Endothelial cell of umbilical vein (primary cell): ENCODE data around the gene TIMM8B. TPM values are rescaled to one million over a fixed set of nuclear protein-coding genes. Genes with fewer than 3 reads are reported as not detected.

Source experiments
- BruUV-seq: library from RNA; stranded (reverse); fragments of 400-500 nt; replicated peaks from 2 replicates; lab custom pipeline; 2021; lab: Mats Ljungman, UMichigan
- CTCF ChIA-PET: fragments of 300-600, 350-600 bp; sonication (Branson Sonifier 250); formaldehyde crosslinking; loops from one replicate; lab custom pipeline; 2021; ENCODE audit warnings: antibody characterized with exemption, inconsistent platforms; lab: Charles Lee
- POLR2A ChIA-PET: fragments of 300-600, 350-600 bp; sonication (Branson Sonifier 250); formaldehyde crosslinking; loops from one replicate; lab custom pipeline; 2021; ENCODE audit warnings: antibody characterized with exemption, inconsistent platforms; lab: Charles Lee
- DNase-seq: peaks from one replicate; pipeline ENCODE4 v3.0.0-alpha.2; 2011; ENCODE audit warnings: low read depth, low spot score
- FAIRE-seq: peaks from 2 replicates; lab custom pipeline; 2011; peaks lifted over from hg19 to GRCh38; lab: Jason Lieb, UNC
- H2AFZ ChIP-seq: 2 replicates; pipeline ENCODE4 v1.6.0; 2012; ENCODE audit warnings: low read depth, low read length, control low read depth, inconsistent platforms
- H3K27ac ChIP-seq: 2 replicates; pipeline ENCODE4 v1.5.1; 2011; ENCODE audit warnings: low read depth, mild to moderate bottlenecking, control low read depth, low read length, moderate library complexity; ENCODE audit not compliant: insufficient read depth
- H3K27me3 ChIP-seq, 2 experiments: 2 replicates each; pipeline versions ENCODE4 v1.6.0 to v1.6.1; 2011; ENCODE audit warnings: low read length in 2 of 2, mixed read lengths in 1 of 2; ENCODE audit not compliant: control insufficient read depth in 2 of 2, insufficient read depth in 2 of 2
- H3K36me3 ChIP-seq, 2 experiments: 2 replicates in 1 of 2; 3 replicates in 1 of 2; pipeline ENCODE4 v1.5.1; 2011; ENCODE audit warnings: low read length in 2 of 2, mild to moderate bottlenecking in 1 of 2, moderate library complexity in 1 of 2; ENCODE audit not compliant: control insufficient read depth in 2 of 2, insufficient read depth in 2 of 2; ENCODE audit errors: extremely low read depth in 1 of 2
- H3K4me1 ChIP-seq: 3 replicates; pipeline ENCODE4 v1.5.1; 2011; ENCODE audit warnings: mild to moderate bottlenecking, low read length; ENCODE audit not compliant: control insufficient read depth, insufficient read depth; ENCODE audit errors: extremely low read depth
- H3K4me2 ChIP-seq: 2 replicates; pipeline ENCODE4 v1.6.1; 2011; ENCODE audit warnings: low read length, control low read depth, mixed read lengths; ENCODE audit not compliant: insufficient read depth
- H3K4me3 ChIP-seq, 3 experiments: fragments of 200-600 bp in 1 of 3; sonication (generic), shearing (Covaris generic) in 1 of 3; replicated peaks in 1 of 3; 2 replicates each; pipeline ENCODE4 v1.5.1; 2011 to 2016; ENCODE audit warnings: control low read depth in 3 of 3, low read length in 3 of 3, mild to moderate bottlenecking in 2 of 3, inconsistent platforms in 1 of 3, low read depth in 1 of 3, moderate library complexity in 1 of 3; ENCODE audit not compliant: insufficient read depth in 1 of 3
- H3K79me2 ChIP-seq: 2 replicates; pipeline ENCODE4 v1.6.0; 2012; ENCODE audit warnings: low read length, inconsistent platforms; ENCODE audit not compliant: control insufficient read depth, insufficient read depth
- H3K9ac ChIP-seq: replicated peaks from 2 replicates; pipeline ENCODE3; 2011; ENCODE audit warnings: low read length, control low read depth; ENCODE audit not compliant: insufficient read depth; ENCODE audit errors: extremely low read depth
- H3K9me1 ChIP-seq: replicated peaks from 3 replicates; pipeline ENCODE4 v1.6.0; 2011; ENCODE audit warnings: mild to moderate bottlenecking, low read length; ENCODE audit not compliant: control insufficient read depth, insufficient read depth; ENCODE audit errors: extremely low read depth
- H3K9me3 ChIP-seq: replicated peaks from 2 replicates; pipeline ENCODE4 v1.5.1; 2012; ENCODE audit warnings: low read length, inconsistent platforms; ENCODE audit not compliant: control insufficient read depth, insufficient read depth
- H4K20me1 ChIP-seq: replicated peaks from 2 replicates; pipeline ENCODE3; 2011; ENCODE audit warnings: mild to moderate bottlenecking, low read length; ENCODE audit not compliant: control insufficient read depth, insufficient read depth; ENCODE audit errors: extremely low read depth
- CTCF ChIP-seq, 2 donors: IDR thresholded peaks; 1 replicate in 1 of 2; 2 replicates in 1 of 2; pipeline ENCODE4 v1.5.1; 2011; ENCODE audit warnings: low read length in 2 of 2, mild to moderate bottlenecking in 2 of 2, moderate library complexity in 2 of 2, control low read depth in 1 of 2, inconsistent platforms in 1 of 2, low read depth in 1 of 2; ENCODE audit not compliant: insufficient read depth in 1 of 2; ENCODE audit errors: extremely low read depth in 1 of 2
- EZH2 ChIP-seq: IDR thresholded peaks from 2 replicates; pipeline ENCODE4 v1.6.1; 2012; ENCODE audit warnings: borderline replicate concordance, low read depth, mild to moderate bottlenecking, moderate library complexity, low read length, inconsistent platforms; ENCODE audit not compliant: severe bottlenecking
- FOS ChIP-seq: IDR thresholded peaks from 2 replicates; pipeline ENCODE4 v1.6.1; 2011; ENCODE audit warnings: mild to moderate bottlenecking, low read length, moderate library complexity, borderline replicate concordance; ENCODE audit not compliant: insufficient read depth
- GATA2 ChIP-seq: IDR thresholded peaks from 2 replicates; pipeline ENCODE4 v1.7.0; 2011; ENCODE audit warnings: low read depth, mild to moderate bottlenecking, moderate library complexity, mixed read lengths, low read length; ENCODE audit not compliant: insufficient read length, insufficient read depth
- JUN ChIP-seq: IDR thresholded peaks from 2 replicates; pipeline ENCODE4 v1.6.1; 2011; ENCODE audit warnings: borderline replicate concordance, low read depth; ENCODE audit not compliant: insufficient read length, insufficient read depth
- MAX ChIP-seq: IDR thresholded peaks from 2 replicates; pipeline ENCODE4 v1.6.1; 2011; ENCODE audit not compliant: insufficient read depth, insufficient read length
- MYC ChIP-seq: IDR thresholded peaks from one replicate; pipeline ENCODE4 v1.6.1; 2011; ENCODE audit warnings: mild to moderate bottlenecking, low read depth, low read length
- POLR2A ChIP-seq: IDR thresholded peaks from 2 replicates; pipeline ENCODE4 v1.6.1; 2012; ENCODE audit warnings: low read depth, mild to moderate bottlenecking, control low read depth, low read length
- POLR2AphosphoS5 ChIP-seq: IDR thresholded peaks from 2 replicates; pipeline ENCODE4 v1.6.1; 2012; ENCODE audit warnings: low read depth, mild to moderate bottlenecking, control low read depth, low read length, moderate library complexity; ENCODE audit not compliant: insufficient read depth
- dilution Hi-C: fragments of 300-500 bp; cut with MboI; formaldehyde crosslinking; loops from one replicate; pipeline ENCODE4 v1.15.0; 2019; ENCODE audit warnings: low sequenced_read_pairs; ENCODE audit not compliant: extremely low pct_ligation_motif_present
- intact Hi-C: fragments of 100-400 bp; cut with micrococcal nuclease; formaldehyde crosslinking; loops from one replicate; pipeline ENCODE4 v1.10.0; 2022
- polyA plus RNA-seq, 4 experiments: library from polyadenylated mRNA; depleted of rRNA in 3 of 4; stranded (reverse) in 3 of 4; unstranded in 1 of 4; fragments of >200 nt; gene quantifications; 2 replicates each; pipeline versions ENCODE4 v1.2.1 to v1.2.3, GENCODE V29; 2011 to 2012; ENCODE audit warnings: missing spikeins in 1 of 4
- total RNA-seq: library from RNA; stranded (reverse); gene quantifications from 2 replicates; pipeline ENCODE4 v1.2.3, GENCODE V29; 2021

The TIMM8B gene
- total and polyA plus RNA-seq, 2 donors (not counting 3 experiments of a cell fraction or from before 2014, with no cell fraction given), result 77.0 to 110 TPM

GRCh38 chr11:112087212-112087611, 656 bp upstream of the TIMM8B start:
- ChIA-PET POLR2A (no interaction called here), CTCF (interaction anchor here (0.8 to 1.9 kb wide), 5 partner anchors 27 to 193 kb away, joined by 3 to 9 read pairs (median 7); partner anchors contain the start of gene BCO2)
- H3K9me1 ChIP-seq, result no peaks in the 10 kb centered on the region
- H3K27me3 ChIP-seq, result no peaks in the 10 kb centered on the region
- H2AFZ ChIP-seq, result peak overlapping the region; percentile 6
- no peak for FAIRE-seq
- H3K4me3 ChIP-seq, result peak overlapping the region; percentile 54 to 90 (median 86)
- peak overlapping the region; percentile 85 for H3K9ac ChIP-seq
- intact Hi-C loops (loop anchor here (2.0 to 10.0 kb wide), 3 partner anchors 110 to 482 kb away; partner anchors contain the start of gene SIK2), dilution Hi-C loops (no loop called here)
- TSS peak; percentile 52 for BruUV-seq
- no peak for DNase-seq
- peaks cover 13% of the 10 kb centered on the region for H3K4me1 ChIP-seq
- H3K36me3 ChIP-seq, result peaks cover 12 to 17% of the 10 kb centered on the region in 2 experiments
- H4K20me1 ChIP-seq, result no peaks in the 10 kb centered on the region
- H3K79me2 ChIP-seq, result peaks cover 39% of the 10 kb centered on the region
- H3K9me3 ChIP-seq, result no peaks in the 10 kb centered on the region
- H3K27ac ChIP-seq, result peak overlapping the region; percentile 54
- no peak for TF ChIP-seq MAX
- TF ChIP-seq CTCF (IDR thresholded peaks at IDR 0.05; ENCODE audit: extremely low read depth in 1 of 2, insufficient read depth in 1 of 2, low read depth in 1 of 2, low read length in 2 of 2), result no peak
- no peak for TF ChIP-seq JUN
- no peak for TF ChIP-seq EZH2
- no peak for TF ChIP-seq GATA2
- TF ChIP-seq MYC, result no peak
- TF ChIP-seq POLR2AphosphoS5, result no peak
- no peak for TF ChIP-seq POLR2A
- no peak for TF ChIP-seq FOS
- peak overlapping the region; percentile 90 for H3K4me2 ChIP-seq
